B cell (primary cell): ENCODE data around the gene NFIC. TPM values are rescaled to one million over a fixed set of nuclear protein-coding genes. Genes with fewer than 3 reads are reported as not detected.
"Not testable (repeated sequence)": the region's sequence is repeated elsewhere in the genome, so short reads cannot be mapped to it uniquely, and the experiment has no call there.

Source experiments
- ATAC-seq: fragments of 200-7000 bp; cut with Tn5 transposase; one replicate; pipeline ENCODE4 v1.10.0; 2021; ENCODE audit warnings: low read depth, mild to moderate bottlenecking, moderate number of reproducible peaks, moderate library complexity
- CTCF ChIA-PET: fragments of 350-600 bp; sonication (Branson Sonifier 250); formaldehyde crosslinking; loops from one replicate; lab custom pipeline; 2021; ENCODE audit warnings: antibody characterized with exemption, inconsistent platforms; lab: Charles Lee
- POLR2A ChIA-PET: fragments of 350-600 bp; sonication (Branson Sonifier 250); formaldehyde crosslinking; loops from one replicate; lab custom pipeline; 2021; ENCODE audit warnings: antibody characterized with exemption; lab: Charles Lee
- DNase-seq: peaks from one replicate; pipeline ENCODE4 v3.0.0; 2013
- H2AFZ ChIP-seq: 2 replicates; pipeline ENCODE4 v1.6.1; 2012; ENCODE audit warnings: mild to moderate bottlenecking, low read depth, low read length; ENCODE audit not compliant: insufficient read depth, poor library complexity, severe bottlenecking
- H3K27ac ChIP-seq, 2 donors: 1 replicate in 1 of 2; 2 replicates in 1 of 2; pipeline ENCODE4 v1.5.1; 2012 to 2013; ENCODE audit warnings: low read length in 2 of 2, mild to moderate bottlenecking in 2 of 2, moderate library complexity in 1 of 2
- H3K27me3 ChIP-seq, 4 experiments: fragments of 200-600 bp in 1 of 4; sonication (generic) in 1 of 4; replicated peaks in 1 of 4; 1 replicate in 2 of 4; 2 replicates in 2 of 4; pipeline versions ENCODE4 v1.6.1 to v1.7.0; 2013 to 2016; ENCODE audit warnings: low read length in 3 of 4, mild to moderate bottlenecking in 2 of 4, mixed read lengths in 1 of 4, moderate library complexity in 1 of 4; ENCODE audit not compliant: insufficient read depth in 4 of 4, control insufficient read depth in 3 of 4; ENCODE audit errors: control extremely low read depth in 1 of 4
- H3K36me3 ChIP-seq, 2 experiments: replicated peaks in 1 of 2; 1 replicate in 1 of 2; 2 replicates in 1 of 2; pipeline versions ENCODE4 v1.6.1 to v1.7.1; 2013; ENCODE audit warnings: low read length in 1 of 2; ENCODE audit not compliant: insufficient read depth in 2 of 2, control insufficient read depth in 1 of 2; ENCODE audit errors: control extremely low read depth in 1 of 2, extremely low read depth in 1 of 2
- H3K4me1 ChIP-seq, 2 donors: fragments of 200-600 bp in 1 of 2; sonication (generic) in 1 of 2; 1 replicate in 1 of 2; 2 replicates in 1 of 2; pipeline versions ENCODE4 v1.5.1 to v1.6.1; 2013 to 2017; ENCODE audit warnings: low read length in 2 of 2; ENCODE audit not compliant: control insufficient read depth in 2 of 2, insufficient read depth in 2 of 2
- H3K4me2 ChIP-seq: replicated peaks from 2 replicates; pipeline ENCODE3; 2012; ENCODE audit warnings: mild to moderate bottlenecking, low read depth, low read length; ENCODE audit not compliant: poor library complexity, severe bottlenecking
- H3K4me3 ChIP-seq, 5 experiments: fragments of 200-600 bp in 1 of 5; sonication (generic) in 1 of 5; 1 replicate in 3 of 5; 2 replicates in 2 of 5; pipeline versions ENCODE4 v1.5.1 to v1.7.0; 2011 to 2016; ENCODE audit warnings: low read length in 4 of 5, mild to moderate bottlenecking in 4 of 5, low read depth in 2 of 5, control low read depth in 1 of 5, moderate library complexity in 1 of 5; ENCODE audit not compliant: insufficient read depth in 1 of 5; ENCODE audit errors: control extremely low read depth in 1 of 5, extremely low read depth in 1 of 5
- H3K79me2 ChIP-seq: fragments of 200-600 bp; sonication (generic); one replicate; pipeline ENCODE4 v1.6.0; 2016; ENCODE audit warnings: low read length; ENCODE audit not compliant: control insufficient read depth, insufficient read depth
- H3K9ac ChIP-seq: fragments of 200-600 bp; sonication (generic); 2 replicates; pipeline ENCODE4 v1.6.1; 2017; ENCODE audit warnings: mild to moderate bottlenecking, low read length, moderate library complexity
- H3K9me3 ChIP-seq, 3 donors: one replicate each; pipeline versions ENCODE4 v1.6.1 to v1.7.1; 2013; ENCODE audit warnings: low read length in 2 of 3; ENCODE audit not compliant: control insufficient read depth in 2 of 3, insufficient read depth in 1 of 3; ENCODE audit errors: control extremely low read depth in 1 of 3
- H4K20me1 ChIP-seq: 2 replicates; pipeline ENCODE4 v1.6.0; 2012; ENCODE audit warnings: mild to moderate bottlenecking, low read length; ENCODE audit not compliant: insufficient read depth, control insufficient read depth, poor library complexity, severe bottlenecking
- H3K27ac Mint-ChIP-seq: one replicate; pipeline ENCODE4 v1.8.0; 2021; ENCODE audit warnings: mixed read lengths
- H3K27me3 Mint-ChIP-seq: one replicate; pipeline ENCODE4 v1.8.0; 2021; ENCODE audit warnings: mixed read lengths
- H3K4me1 Mint-ChIP-seq: one replicate; pipeline ENCODE4 v1.8.0; 2021; ENCODE audit warnings: mixed read lengths
- H3K4me3 Mint-ChIP-seq: one replicate; pipeline ENCODE4 v1.8.0; 2021; ENCODE audit warnings: mixed read lengths
- H3K9me3 Mint-ChIP-seq: one replicate; pipeline ENCODE4 v1.8.0; 2022; ENCODE audit warnings: mixed read lengths; ENCODE audit not compliant: insufficient read depth
- CTCF ChIP-seq: fragments of 200-600 bp; IDR thresholded peaks from one replicate; pipeline ENCODE4 v1.8.0; 2022; ENCODE audit warnings: antibody characterized with exemption, mild to moderate bottlenecking
- EZH2 ChIP-seq: IDR thresholded peaks from 2 replicates; pipeline ENCODE4 v1.6.1; 2012; ENCODE audit warnings: borderline replicate concordance, low read depth, mild to moderate bottlenecking, moderate library complexity, low read length; ENCODE audit not compliant: insufficient read depth, poor library complexity, severe bottlenecking
- WGBS: methylation state at CpG from one replicate; pipeline ENCODE4 v1.1.5; 2013; ENCODE audit warnings: missing lambda C conversion rate; ENCODE audit not compliant: insufficient coverage; 5-methylcytosine and 5-hydroxymethylcytosine counted together
- intact Hi-C: fragments of 100-400 bp; cut with micrococcal nuclease; formaldehyde crosslinking; loops from one replicate; pipeline ENCODE4 v1.10.0; 2022
- polyA plus RNA-seq: library from polyadenylated mRNA; depleted of rRNA; stranded (reverse); fragments of >200 nt; gene quantifications from 2 replicates; pipeline ENCODE4 v1.2.3, GENCODE V29; 2012
- total RNA-seq, 2 donors: library from RNA; stranded (reverse); fragments of 120-200 nt in 1 of 2; gene quantifications; 1 replicate in 1 of 2; 2 replicates in 1 of 2; pipeline versions ENCODE4 v1.2.3 to v1.2.4, GENCODE V29; 2013 to 2022

NFIC gene
- total and polyA plus RNA-seq, 2 donors (not counting 1 experiment from before 2014, with no cell fraction given): 3.8 to 23.6 TPM

GRCh38 chr19:3342962-3343361 is 23.4 kb upstream of the NFIC start:
- ATAC-seq: not testable (repeated sequence)
- POLR2A ChIA-PET: interaction anchor here (0.5 kb wide), 1 partner anchor 109 kb away, joined by 11 read pairs; no protein-coding TSS in a partner anchor

GRCh38 chr19:3343619-3344502 is 22.5 kb upstream of the NFIC start:
- H3K4me3 Mint-ChIP-seq: no peak overlapping the region
- no peak overlapping the region for H3K27ac ChIP-seq
- intact Hi-C loops: loop anchor here (1.0 kb wide), 1 partner anchor 85 kb away; no protein-coding TSS in a partner anchor
- peaks cover 0 to 4% (median 0%) of the 10 kb centered on the region in 4 experiments for H3K27me3 ChIP-seq
- 44% methylated on average over 22 of the region's 26 CpGs for WGBS
- no peaks in the 10 kb centered on the region for H3K79me2 ChIP-seq
- TF ChIP-seq EZH2 (no peak), CTCF (peak; percentile 26)
- no peaks in the 10 kb centered on the region for H3K9me3 Mint-ChIP-seq
- no peaks in the 10 kb centered on the region for H3K36me3 ChIP-seq
- DNase-seq (peak; percentile 48), ATAC-seq (peak; percentile 57)
- H3K9me3 ChIP-seq: peaks cover 0 to 5% (median 0%) of the 10 kb centered on the region in 3 donors
- H3K4me1 Mint-ChIP-seq: peaks cover 2% of the 10 kb centered on the region
- ChIA-PET CTCF (interaction anchor here (0.6 to 1.6 kb wide), 5 partner anchors 85 to 141 kb away, joined by 3 to 15 read pairs (median 4); no protein-coding TSS in a partner anchor), POLR2A (interaction anchor here (0.5 kb wide), 1 partner anchor 108 kb away, joined by 11 read pairs; no protein-coding TSS in a partner anchor)
- H3K4me2 ChIP-seq: peak overlapping the region; percentile 18
- no peak overlapping the region for H2AFZ ChIP-seq
- H3K27ac Mint-ChIP-seq: no peak overlapping the region
- no peaks in the 10 kb centered on the region for H3K27me3 Mint-ChIP-seq
- H4K20me1 ChIP-seq: no peaks in the 10 kb centered on the region
- no peak overlapping the region for H3K4me3 ChIP-seq
- peaks cover under 1 to 1% of the 10 kb centered on the region in 2 donors for H3K4me1 ChIP-seq
- H3K9ac ChIP-seq: no peak overlapping the region

More at GRCh38 chr19:3342962-3343361, 23.4 kb upstream of the NFIC start:
- H3K9me3 ChIP-seq, H3K27me3 ChIP-seq, DNase-seq, H3K4me1 Mint-ChIP-seq, H2AFZ ChIP-seq, H3K4me2 ChIP-seq, H3K4me3 Mint-ChIP-seq, H3K79me2 ChIP-seq, H3K36me3 ChIP-seq, H3K27ac ChIP-seq, H3K4me3 ChIP-seq, H3K27me3 Mint-ChIP-seq, H3K9me3 Mint-ChIP-seq, H3K9ac ChIP-seq, H3K27ac Mint-ChIP-seq, H4K20me1 ChIP-seq, H3K4me1 ChIP-seq: not testable (repeated sequence)
- intact Hi-C loops: loop anchor here (1.0 kb wide), 1 partner anchor 86 kb away; no protein-coding TSS in a partner anchor
- CTCF ChIA-PET: interaction anchor here (0.8 to 1.6 kb wide), 4 partner anchors 86 to 142 kb away, joined by 3 to 15 read pairs (median 4); no protein-coding TSS in a partner anchor
- 93% methylated on average over 8 of the region's 9 CpGs for WGBS
